HG03460 (cell line): ENCODE data around the gene LRRFIP2.
"Not testable (repeated sequence)": the region's sequence is repeated elsewhere in the genome, so short reads cannot be mapped to it uniquely, and the experiment has no call there.

Experiments
- ATAC-seq: cut with Tn5 transposase; IDR thresholded peaks from one replicate; pipeline ENCODE4 v1.9.1; 2021; ENCODE audit not compliant: unreplicated experiment

The LRRFIP2 gene

DNA sequence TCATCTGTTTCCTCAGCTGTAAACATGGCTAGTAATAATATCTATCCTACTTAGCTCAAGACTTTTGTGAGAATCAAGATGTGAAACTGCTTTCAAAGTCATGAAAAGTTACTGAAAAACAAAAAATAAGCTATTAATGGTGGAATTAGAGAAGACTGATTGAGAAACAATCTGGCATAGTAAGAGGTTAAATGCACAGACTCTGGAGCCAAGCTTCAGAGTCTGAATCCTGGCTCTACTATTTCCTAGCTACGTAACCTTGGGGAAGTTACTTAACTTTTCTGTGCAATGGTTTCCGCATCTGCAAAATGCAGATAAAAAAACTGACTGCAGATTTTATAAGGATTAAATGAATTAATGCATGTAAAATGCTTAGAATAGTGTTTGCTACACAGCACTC, 28.8 kb downstream of the LRRFIP2 start:
- ATAC-seq = no peak

DNA sequence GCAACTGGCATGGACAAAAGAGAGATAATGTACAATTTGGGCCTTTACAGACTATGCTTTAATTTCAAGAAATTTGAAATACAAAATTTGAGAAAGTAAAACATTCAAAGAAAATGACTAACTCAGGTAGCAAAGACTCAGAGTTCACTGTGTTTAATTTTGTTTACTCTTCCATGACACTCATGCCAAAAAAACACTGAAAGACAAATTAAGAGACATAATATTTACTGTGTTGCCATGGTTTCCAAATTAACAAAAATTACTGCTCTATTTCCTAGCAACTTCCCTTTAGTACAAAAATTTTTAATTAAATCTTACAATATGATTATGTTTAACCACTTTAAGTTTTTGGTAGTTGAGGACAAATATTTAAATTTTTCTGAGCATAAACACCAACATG, 29.6 kb downstream of the LRRFIP2 start:
- ATAC-seq = no peak

DNA sequence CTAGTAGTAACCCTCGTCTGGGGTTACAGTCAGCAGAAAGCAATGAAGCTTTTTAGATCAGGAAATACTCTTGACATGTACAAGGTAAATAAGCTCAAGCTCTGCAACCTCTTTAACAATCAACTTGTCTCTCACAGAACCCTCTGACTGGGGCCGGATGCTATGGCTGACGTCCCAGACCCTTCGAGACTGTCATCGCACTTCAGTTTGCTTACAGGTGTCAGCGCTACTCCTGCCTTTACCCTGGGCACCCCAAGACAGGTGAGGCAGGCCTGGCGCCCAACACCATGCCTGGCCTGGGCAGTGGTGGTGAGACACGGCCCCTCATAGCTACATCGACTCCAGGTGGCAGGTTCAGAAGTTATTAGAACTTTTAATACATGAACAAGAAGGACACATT, 30.6 kb downstream of the LRRFIP2 start:
- ATAC-seq = no peak

DNA sequence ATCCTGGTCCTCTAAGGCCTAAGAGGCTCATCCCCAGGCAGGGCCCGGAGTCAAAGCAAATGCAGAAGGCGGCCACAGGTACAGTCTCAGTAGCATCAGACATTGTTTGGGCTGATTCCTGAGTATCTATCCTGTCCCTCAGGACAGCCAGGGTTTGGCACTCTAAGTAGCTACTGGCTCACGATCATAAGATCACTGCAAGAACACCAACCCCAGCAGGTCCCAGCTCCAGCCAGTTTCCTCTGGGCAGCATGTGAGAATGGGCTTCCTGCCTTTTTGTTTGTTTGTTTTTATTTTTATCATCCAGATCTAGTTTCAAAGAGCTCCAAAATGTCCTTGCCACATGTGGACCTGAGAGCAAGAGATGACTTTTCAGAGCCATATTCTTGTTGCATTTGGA, 32.7 kb downstream of the LRRFIP2 start:
- no peak for ATAC-seq

DNA sequence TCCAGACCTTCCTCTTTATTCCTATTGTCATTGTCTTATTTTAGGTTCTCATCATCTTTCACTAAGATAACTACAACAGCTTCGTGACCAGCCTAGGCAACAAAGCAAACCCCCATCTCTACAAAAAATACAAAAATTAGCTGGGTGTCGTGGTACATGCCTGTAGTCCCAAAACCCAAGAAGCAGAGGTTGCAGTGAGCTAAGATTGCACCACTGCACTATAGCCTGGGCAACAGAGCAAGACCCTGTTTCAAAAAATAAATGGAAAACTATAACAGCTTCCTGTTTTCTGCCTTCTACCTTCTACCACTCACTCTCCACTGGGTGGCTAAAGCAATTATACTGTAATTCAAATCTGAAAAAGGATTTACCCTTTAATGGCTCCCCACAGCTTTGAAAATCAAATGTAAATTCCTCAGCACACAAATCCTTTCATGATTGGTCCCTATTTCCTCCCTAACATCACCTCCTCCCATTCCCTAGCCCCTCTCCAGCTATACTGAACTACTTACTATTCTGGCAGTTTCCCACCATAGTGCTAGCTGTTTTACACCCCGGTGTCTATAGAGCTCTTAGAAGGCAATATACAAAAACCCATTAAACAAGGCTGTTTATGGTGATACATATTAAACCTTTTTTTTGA, 33.4 kb downstream of the LRRFIP2 start:
- no peak for ATAC-seq

DNA sequence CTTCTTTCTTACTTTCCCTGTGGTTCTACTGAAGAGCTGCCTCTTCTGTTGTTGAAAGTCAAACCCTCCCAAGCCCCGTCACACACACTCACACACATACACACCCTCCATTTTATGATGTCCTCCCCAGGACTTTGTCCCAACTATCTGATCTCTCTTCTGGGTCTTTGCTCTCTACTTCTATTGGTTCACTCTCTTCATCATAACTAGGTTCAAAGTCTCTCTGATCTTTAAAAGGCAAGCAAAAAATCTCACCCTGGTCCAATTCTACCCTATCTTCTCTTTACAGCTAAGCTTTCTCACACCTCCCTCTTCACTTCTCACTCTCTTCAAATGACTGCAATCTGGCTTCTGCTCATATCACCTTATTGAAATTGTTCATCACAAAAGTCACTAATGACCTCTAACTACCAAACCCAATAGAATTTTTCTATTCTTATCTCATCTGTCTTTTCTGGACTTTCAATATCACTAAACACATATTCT, 34.8 kb downstream of the LRRFIP2 start:
- ATAC-seq = no peak

DNA sequence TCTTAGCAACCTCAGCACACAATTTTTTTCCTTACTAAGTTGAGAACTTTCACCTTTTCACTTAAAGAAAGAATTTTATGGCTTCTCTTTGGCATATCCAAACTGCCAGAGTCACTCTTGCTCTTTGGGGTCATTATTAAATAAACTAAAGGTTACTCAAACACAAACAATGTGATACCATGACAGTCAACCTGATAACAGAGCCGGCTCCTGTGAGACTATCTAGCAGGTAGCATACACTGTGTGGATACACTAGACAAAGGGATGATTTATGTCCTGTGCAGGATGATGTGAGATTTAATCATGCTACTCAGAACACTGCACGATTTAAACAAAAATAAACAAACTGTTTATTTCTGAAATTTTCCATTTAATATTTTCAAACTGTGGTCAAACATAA, 35.6 kb downstream of the LRRFIP2 start:
- no peak for ATAC-seq

DNA sequence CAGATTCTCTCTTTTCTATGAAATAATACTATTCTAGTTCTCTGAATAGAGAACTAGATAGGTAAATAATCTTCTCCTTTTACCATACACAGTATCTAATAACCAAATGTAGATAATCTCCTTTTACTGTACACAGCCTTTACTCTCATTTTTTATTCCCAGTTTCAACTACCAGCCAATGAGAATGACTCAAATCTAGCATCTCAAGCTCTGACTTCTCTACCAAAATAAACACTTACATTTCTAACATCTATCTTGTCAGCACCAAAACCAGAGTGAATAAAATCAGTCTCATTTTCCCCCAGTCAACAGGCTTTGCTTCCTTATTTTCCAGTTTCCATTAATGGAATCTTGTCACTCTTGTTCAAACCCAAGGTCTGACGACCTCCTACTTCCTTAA, 36.9 kb downstream of the LRRFIP2 start:
- no peak for ATAC-seq

DNA sequence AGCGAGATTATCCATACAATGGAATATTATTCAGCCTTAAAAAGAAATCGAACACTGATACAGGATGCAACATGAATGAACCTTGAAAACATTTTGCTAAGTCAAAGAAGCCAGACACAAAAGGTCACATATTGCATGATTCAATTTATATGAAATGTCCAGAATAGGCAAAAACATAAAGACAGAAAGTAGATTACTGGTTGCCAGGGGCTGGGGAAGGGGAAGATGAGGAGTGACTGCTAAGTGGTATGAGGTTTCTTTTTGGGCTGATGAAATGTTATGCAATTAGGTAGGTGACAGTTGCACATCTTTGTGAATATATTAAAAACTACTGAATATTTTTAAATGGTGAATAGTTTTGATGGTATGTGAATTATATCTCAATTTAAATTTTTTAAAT, 38.3 kb downstream of the LRRFIP2 start:
- no peak for ATAC-seq

DNA sequence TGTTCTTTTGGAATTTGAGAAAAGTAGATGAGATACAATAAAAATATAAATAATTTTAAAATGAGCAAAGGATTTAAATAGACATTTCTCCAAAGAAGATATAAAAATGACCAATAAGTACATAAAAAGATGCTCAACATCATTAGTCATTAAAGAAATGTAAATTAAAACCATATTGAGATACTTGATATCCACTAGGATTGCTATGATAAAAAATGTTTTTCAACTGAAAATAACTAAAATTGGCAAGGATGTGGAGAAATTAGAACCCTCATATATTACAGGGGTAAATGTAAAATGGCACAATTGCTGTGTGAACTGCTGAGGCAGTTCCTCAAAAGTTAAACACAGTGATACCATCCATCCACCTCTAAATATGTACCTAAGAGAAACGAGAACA, 38.8 kb downstream of the LRRFIP2 start:
- ATAC-seq = no peak

DNA sequence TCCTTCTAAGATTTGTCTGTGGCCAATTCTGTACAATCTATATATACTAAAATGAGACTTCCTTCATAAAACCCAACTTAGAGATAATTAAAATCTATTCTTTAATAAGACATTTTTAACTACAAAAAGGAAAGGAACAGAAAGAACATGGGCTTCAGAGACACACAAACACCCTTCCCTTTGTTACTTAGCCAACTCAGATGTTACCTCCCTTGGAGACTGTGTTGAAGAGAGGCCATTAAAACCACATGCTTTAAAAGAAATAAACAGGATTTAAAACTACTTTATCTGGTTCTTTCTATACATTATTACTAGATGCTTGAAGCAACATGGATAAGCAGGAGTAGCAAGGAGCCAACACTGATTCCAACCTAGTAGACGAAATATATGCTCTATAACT, 42.0 kb downstream of the LRRFIP2 start:
- no peak for ATAC-seq

DNA sequence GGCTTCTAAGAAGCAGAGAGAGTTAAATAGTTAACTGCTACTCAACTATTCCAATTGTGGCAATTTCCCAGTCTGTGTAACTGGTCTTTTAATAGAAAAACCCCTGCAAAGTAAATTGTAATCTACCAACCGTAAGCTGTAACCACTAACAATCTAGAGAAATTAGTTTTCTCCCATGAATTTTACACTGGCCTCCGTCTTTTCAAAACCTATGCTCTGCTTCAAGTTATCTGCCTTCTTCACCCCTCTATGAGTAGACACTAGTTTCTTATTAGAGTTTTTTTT, 42.6 kb downstream of the LRRFIP2 start:
- no peak for ATAC-seq

DNA sequence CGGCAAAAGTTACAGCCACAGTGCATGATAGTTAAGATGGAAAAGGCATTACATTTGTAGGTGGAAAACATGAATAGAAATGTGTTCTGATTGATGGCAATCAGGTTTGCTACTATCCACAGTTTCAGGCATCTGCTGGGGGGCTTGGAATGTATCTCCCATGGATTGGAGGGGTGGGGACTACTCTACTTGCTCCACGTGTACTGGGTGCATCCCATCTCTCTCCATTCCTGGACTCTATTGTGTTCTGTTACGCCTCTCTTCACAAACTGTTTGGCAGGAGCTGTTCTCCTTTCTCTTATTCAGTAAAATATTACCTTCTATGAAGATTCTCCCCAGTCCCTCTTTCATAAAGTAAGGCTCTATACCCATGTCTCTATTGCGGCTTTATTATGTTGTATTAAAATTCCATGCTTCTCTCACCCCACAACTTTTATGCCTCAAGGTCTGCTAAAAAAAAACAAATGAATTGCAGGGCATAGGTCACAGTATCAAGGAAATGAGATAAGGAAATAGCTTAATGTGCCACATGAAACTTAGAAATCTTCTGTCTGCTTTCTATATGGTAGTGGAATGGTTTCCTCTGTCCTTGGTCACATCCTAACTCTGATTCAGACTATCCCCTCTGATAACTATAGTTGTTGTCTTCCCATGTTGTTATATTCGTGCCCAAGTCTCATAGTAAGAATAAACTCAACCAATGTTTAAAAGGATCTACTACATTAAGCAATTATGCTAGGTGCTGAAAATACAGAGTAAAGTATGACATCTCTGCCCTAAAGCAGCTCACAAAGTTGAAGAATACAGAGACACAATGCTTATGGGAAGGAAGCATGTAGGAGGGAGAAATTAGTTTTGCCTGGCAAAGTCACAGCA, 43.2 kb downstream of the LRRFIP2 start:
- no peak for ATAC-seq

DNA sequence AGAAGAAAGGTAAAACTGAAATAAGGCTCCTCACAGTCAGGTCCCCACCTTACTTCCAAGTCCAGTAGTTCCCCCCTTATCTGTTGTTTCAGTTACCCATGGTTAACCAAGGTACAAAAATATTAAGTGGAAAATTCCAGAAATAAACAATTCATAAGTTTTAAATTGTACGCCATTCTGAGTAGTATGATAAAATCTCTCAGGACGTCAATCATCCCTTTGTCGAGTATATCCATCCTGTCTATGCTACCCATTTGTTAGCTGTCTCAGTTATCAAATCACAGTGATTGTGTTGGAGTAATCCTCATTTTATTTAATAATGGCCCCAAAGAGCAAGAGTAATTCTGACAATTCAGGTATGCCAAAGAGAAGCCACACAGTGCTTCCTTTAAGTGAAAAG, 43.9 kb downstream of the LRRFIP2 start:
- no peak for ATAC-seq

DNA sequence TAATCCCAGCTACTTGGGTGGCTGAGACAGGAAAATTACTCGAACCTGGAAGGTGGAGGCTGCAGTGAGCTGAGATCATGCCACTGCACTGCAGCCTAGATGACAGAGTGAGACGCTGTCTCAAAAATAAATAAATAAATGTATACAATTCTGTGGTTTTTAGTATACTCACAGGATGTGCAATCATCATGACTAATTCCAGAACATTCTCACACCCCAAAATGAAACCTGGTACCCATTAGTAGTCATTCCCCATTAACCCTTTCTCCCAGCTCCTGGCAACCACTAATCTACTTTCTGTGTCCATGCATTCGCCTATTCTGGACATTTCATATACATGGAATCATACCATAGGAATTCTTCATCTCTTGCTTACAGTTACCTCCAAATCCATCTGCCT, 44.5 kb downstream of the LRRFIP2 start:
- no peak for ATAC-seq

DNA sequence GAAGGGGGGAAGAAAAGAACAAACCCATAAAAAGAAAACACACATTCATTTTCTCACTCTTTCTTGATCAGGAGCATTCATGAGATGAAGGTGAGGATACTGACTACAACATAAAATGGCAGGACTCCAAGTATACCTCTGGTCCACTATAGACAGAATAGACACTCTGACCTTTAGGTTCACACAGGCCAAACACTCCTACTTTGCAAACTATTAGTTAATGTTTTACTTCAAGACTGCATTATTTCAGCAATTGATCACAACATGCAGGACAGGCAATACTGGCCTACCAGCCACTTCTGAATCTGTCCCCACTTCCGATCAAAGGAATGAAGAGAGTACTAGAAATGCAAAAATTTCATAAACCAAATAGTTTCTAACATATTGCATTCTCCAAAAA, 47.0 kb downstream of the LRRFIP2 start:
- ATAC-seq = no peak

DNA sequence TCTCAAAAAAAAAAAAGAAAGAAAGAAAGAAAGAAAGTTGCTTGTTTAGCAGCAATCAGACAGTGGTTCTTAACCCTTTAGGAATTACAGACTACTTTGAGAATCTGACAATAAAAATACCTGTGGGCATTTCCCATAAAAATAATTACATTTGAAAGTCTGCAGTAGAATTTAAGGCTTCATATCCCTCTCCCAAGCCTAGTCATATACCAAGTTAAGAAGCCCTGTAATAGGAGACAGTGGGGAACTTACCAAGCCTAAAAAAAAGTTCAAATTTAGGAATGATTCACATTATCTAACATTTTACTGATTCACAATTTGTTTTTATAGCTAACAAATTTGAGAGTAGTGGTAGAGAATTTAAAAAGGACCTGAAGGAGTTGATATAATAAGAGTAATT, 47.5 kb downstream of the LRRFIP2 start:
- ATAC-seq = no peak

DNA sequence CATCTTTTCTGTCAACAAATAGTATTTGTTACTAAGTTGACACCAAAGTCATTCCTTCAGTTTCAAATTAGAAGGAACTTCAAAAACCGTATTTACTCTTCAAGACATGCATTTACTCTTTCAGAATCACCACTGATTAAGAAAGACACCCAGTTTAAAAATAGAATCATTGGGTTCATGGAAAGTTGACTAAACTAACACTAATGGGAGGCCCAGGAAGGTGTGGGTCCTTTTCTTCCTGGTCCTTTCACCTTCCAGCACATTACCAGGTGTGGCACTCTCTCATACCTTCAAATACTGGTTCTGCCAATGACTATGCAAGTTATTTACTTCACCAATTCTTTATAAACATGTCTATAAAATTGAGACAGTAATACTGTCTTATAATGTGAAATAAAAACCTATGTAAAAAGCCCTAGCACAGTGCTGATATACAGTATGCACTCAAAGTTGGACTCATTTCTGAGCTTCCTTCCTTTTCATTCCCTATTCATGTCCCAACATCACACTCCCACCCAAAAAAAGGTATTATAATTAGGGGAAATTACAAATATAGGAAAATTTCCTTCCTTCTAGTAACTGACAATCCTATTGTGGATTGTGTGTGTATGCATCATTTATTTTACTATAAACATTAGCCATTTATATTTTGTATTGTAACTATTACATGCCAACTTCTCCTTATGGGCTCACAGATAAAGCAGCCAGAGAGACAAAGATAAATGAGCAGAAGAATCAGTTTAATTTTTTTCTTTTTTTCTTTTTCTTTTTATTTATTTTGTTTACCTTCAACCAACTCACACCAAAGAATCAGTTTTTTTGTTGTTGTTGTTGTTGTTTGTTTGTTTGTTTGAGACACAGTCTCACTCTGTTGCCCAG, 48.9 kb downstream of the LRRFIP2 start:
- ATAC-seq = no peak

DNA sequence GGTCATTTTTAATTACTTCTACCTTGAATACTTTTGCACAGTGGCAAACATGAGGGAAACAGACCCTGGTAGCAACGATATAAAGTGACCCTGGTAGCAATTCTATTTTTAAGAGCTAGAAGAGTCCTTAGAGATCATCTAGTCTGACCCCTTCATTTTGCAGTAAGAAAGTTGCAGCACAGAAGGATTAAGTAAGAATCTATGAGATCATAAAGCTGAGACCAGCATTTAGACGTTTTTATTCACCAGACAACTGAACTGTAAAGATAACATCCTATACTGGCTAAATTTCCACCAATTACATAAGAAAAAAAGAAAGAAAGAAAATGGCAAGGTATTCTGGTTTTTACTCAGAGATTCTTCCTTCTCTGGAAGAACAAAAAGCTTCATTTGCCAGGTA, 49.9 kb downstream of the LRRFIP2 start:
- no peak for ATAC-seq

DNA sequence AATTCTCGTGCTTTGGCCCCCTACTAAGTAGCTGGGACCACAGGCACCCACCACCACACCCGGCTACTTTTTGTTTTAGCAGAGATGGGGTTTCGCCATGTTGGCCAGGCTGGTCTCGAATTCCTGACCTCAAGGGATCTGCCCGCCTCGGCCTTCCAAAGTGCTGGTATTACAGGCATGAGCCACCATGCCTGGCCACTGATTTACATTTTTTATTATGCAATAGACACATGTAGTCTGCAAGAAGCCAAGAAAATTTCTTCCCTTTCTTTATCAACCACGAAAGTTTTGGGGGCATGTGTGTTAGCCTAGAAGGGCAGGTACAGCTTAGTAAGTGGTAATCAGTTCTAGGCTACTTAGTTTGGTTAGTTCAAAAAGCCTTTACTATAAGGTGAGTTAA, 51.1 kb downstream of the LRRFIP2 start:
- ATAC-seq = no peak

DNA sequence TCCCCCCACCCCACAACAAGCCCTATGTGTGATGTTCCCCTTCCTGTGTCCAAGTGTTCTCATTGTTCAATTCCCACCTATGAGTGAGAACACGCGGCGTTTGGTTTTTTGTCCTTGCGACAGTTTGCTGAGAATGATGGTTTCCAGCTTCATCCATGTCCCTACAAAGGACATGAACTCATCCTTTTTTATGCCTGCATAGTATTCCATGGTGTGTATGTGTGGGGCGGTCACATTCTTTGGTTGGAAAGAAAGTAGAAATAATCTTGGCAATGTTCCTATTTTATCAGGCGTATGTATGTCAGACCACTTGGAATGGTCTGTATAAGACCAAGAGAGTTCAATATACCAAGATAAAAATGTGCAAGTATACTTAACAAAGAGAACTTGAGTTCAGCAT, 52.3 kb downstream of the LRRFIP2 start:
- ATAC-seq = not testable (repeated sequence)

DNA sequence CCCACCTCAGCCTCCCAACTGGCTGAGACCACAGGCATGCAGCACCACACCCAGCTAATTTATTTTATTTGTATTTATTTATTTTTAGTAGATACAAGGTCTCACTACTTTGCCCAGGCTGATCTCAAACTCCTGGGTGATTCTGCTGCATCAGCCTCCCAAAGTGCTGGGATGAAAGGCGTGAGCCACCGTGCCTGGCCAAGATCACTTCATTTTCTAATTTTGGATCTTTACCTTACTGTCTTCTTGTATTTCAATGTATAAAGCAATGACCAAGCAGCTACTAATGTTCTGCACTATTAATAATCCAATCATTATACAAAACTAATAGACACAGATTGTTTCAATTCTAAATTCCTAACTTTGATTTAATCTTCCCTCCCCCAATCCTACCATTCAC, 56.2 kb downstream of the LRRFIP2 start:
- no peak for ATAC-seq
